Ascending aorta (tissue), 2 donors: ENCODE results near the gene YWHAE. TPM values are rescaled to one million over a fixed set of nuclear protein-coding genes. Genes with fewer than 3 reads are reported as not detected.

ENCODE experiments used
- DNase-seq, 2 donors: peaks; one replicate each; pipeline ENCODE4 v3.0.0-alpha.2; 2019; ENCODE audit warnings: low spot score in 2 of 2
- H3K27ac ChIP-seq, 2 donors: fragments of 200-600 bp; sonication (generic); one replicate each; pipeline ENCODE4 v1.5.1; 2016 to 2017; ENCODE audit warnings: mild to moderate bottlenecking in 1 of 2
- H3K27me3 ChIP-seq: fragments of 200-600 bp; sonication (generic); one replicate; pipeline ENCODE4 v1.5.1; 2017
- H3K36me3 ChIP-seq, 2 donors: fragments of 200-600 bp; sonication (generic); one replicate each; pipeline ENCODE4 v1.5.1; 2016
- H3K4me1 ChIP-seq, 2 donors: fragments of 200-600 bp; sonication (generic); one replicate each; pipeline ENCODE4 v1.5.1; 2016 to 2017; ENCODE audit warnings: mild to moderate bottlenecking in 1 of 2
- H3K4me3 ChIP-seq, 2 donors: fragments of 200-600 bp; sonication (generic); one replicate each; pipeline ENCODE4 v1.5.1; 2016 to 2017; ENCODE audit warnings: mild to moderate bottlenecking in 1 of 2
- H3K9me3 ChIP-seq, 2 donors: fragments of 200-600 bp; sonication (generic); one replicate each; pipeline ENCODE4 v1.5.1; 2016
- intact Hi-C: fragments of 100-400 bp; cut with DNase I; formaldehyde crosslinking; loops from one replicate; pipeline ENCODE4 v1.15.1; 2023
- total RNA-seq: library from RNA; depleted of rRNA; stranded (reverse); fragments of >200 nt; gene quantifications from one replicate; pipeline ENCODE4 v1.1.0, GENCODE V29; 2016
- TF ChIP-seq, protein P1 (sequence below), 3 experiments: fragments of 200-600 bp in 2 of 3; fragments of 450-650 bp in 1 of 3; sonication (generic) in 2 of 3; IDR thresholded peaks; one replicate each; pipeline ENCODE4 v1.5.1; 2016 to 2019; ENCODE audit warnings: antibody characterized with exemption in 3 of 3, mild to moderate bottlenecking in 1 of 3, moderate library complexity in 1 of 3

The YWHAE gene
- total RNA-seq, 1 donor from 2014 or later, result 261 TPM

DNA sequence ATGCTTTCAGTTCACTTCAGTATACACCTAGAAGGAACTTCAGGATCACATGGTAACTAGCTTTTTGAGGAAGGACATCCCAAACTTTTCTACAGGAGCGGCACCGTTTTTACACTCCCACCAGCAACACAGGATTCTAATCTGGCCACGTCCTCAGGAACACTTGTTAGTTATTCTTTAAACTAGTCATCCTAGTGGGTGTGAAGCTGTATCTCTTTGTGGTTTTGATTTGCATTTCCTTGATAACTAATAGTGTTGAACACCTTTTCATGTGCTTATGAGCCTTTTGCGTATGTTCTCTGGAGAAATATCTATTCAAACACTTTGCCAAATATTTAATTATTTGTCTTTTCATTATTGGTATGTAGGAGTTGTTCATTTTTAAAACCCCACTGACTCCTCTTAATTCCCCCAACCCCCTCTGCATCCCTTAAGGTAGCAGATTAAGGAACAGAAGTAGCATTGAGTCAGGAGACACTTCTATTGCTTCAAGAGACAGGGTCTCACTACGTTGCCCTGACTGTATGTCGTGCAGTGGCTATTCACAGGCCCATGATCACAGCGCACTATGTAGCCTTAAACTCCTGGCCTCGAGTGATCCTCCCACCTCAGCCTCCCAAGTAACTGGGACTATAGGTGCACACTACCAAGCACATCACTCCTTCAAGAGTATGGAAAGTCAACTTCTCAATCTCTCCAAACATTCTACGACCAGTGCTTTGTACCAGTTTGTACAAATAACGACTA, 25.4 kb downstream of the YWHAE start:
- Histone ChIP-seq H3K4me3 (no peak overlapping the region), H3K27me3 (no peaks in the 10 kb centered on the region), H3K9me3 (no peaks in the 10 kb centered on the region), H3K4me1 (peaks cover 13 to 57% of the 10 kb centered on the region in 2 donors), H3K27ac (no peak overlapping the region), H3K36me3 (peaks cover 0 to 8% of the 10 kb centered on the region in 2 donors)
- intact Hi-C loops, result no loop called here
- no peak for DNase-seq
- TF ChIP-seq, protein P1, sequence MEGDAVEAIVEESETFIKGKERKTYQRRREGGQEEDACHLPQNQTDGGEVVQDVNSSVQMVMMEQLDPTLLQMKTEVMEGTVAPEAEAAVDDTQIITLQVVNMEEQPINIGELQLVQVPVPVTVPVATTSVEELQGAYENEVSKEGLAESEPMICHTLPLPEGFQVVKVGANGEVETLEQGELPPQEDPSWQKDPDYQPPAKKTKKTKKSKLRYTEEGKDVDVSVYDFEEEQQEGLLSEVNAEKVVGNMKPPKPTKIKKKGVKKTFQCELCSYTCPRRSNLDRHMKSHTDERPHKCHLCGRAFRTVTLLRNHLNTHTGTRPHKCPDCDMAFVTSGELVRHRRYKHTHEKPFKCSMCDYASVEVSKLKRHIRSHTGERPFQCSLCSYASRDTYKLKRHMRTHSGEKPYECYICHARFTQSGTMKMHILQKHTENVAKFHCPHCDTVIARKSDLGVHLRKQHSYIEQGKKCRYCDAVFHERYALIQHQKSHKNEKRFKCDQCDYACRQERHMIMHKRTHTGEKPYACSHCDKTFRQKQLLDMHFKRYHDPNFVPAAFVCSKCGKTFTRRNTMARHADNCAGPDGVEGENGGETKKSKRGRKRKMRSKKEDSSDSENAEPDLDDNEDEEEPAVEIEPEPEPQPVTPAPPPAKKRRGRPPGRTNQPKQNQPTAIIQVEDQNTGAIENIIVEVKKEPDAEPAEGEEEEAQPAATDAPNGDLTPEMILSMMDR (IDR thresholded peaks at IDR 0.05), result no peak

DNA sequence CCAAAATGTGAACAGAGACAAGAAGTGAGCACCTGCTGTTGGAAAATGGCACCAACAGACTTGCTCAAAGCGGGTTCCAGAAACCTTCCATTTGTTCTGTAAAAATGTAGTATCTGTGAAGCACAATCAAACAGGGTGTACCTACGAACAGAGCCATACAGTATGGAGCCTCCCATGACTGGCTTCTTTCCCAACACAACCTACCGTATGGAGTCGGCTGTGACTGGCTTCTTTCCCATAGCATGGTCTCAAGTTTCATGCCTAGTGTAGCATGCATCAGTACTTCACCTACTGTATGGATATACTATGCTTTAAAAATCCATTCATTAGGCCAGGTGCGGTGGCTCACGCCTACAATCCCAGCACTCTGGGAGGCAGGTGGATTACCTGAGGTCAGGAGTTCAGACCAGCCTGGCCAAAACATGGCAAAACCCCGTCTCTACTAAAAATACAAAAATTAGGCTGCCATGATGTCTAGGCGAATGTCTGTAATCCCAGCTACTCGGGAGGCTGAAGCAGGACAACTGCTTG, 26.2 kb downstream of the YWHAE start:
- TF ChIP-seq, protein P1 (IDR thresholded peaks at IDR 0.05), result no peak
- DNase-seq, result no peak
- Histone ChIP-seq H3K4me1 (peaks cover 13 to 59% of the 10 kb centered on the region in 2 donors), H3K9me3 (no peaks in the 10 kb centered on the region), H3K27ac (peak overlapping the region in 1 of 2 donors; percentile 2), H3K36me3 (peaks cover 0 to 8% of the 10 kb centered on the region in 2 donors), H3K4me3 (no peak overlapping the region), H3K27me3 (no peaks in the 10 kb centered on the region)
- intact Hi-C loops, result no loop called here

DNA sequence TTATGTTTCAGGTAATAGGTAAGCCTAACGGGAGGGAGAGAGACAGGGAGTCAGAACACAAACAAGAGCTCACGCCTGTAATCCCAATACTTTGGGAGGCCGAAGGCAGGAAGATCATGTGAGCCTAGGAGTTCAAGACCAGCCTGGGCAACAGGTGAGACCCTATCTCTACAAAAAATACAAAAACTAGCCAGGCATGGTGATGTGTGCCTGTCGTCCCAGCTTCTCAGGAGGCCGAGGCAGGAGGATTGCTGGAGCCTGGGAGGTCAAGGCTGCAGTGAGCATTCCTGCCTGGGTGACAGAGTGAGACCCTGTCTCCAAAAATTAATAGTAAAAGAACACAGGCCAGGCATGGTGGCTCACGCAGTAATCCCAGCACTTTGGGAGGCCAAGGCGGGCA, 27.4 kb downstream of the YWHAE start:
- intact Hi-C loops, result no loop called here
- Histone ChIP-seq H3K27me3 (no peaks in the 10 kb centered on the region), H3K4me1 (peaks cover 9 to 61% of the 10 kb centered on the region in 2 donors), H3K36me3 (peaks cover 0 to 8% of the 10 kb centered on the region in 2 donors), H3K4me3 (no peak overlapping the region), H3K27ac (no peak overlapping the region), H3K9me3 (no peaks in the 10 kb centered on the region)
- DNase-seq, result no peak
- TF ChIP-seq, protein P1 (IDR thresholded peaks at IDR 0.05), result no peak

DNA sequence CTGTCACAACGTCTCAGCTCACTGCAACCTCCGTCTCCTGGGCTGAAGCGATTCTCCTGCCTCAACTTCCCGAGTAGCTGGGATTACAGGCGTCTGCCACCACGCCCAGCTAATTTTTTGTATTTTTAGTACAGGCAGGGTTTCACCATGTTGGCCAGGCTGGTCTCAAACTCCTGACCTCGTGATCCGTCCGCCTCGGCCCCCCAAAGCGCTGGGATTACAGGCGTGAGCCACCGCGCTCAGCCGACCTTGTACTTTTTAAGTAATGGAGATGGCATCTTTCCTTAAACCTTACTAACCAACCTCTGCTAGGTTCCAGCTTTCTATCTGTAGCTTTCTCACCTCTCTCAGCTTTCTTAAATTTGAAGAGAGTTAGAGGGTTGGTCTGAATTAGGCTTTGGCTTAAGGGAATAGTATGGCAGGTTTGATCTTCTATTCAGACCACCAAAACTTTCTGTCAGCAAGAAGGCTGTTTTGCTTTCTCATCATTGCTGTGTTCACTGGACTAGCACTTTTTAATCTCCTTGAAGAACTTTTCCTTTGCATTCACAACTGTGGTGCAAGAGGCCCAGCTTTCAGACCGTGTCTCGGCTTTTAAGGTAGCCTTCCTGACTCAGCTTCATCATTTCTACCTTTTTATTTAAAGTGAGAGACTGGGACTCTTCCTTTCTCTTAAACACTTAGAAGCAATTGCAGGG, 28.0 kb downstream of the YWHAE start:
- Histone ChIP-seq H3K4me3 (no peak overlapping the region), H3K4me1 (peaks cover 6 to 61% of the 10 kb centered on the region in 2 donors), H3K9me3 (no peaks in the 10 kb centered on the region), H3K27me3 (no peaks in the 10 kb centered on the region), H3K36me3 (peaks cover 0 to 8% of the 10 kb centered on the region in 2 donors), H3K27ac (no peak overlapping the region)
- TF ChIP-seq, protein P1 (IDR thresholded peaks at IDR 0.05), result no peak
- intact Hi-C loops, result no loop called here
- no peak for DNase-seq

DNA sequence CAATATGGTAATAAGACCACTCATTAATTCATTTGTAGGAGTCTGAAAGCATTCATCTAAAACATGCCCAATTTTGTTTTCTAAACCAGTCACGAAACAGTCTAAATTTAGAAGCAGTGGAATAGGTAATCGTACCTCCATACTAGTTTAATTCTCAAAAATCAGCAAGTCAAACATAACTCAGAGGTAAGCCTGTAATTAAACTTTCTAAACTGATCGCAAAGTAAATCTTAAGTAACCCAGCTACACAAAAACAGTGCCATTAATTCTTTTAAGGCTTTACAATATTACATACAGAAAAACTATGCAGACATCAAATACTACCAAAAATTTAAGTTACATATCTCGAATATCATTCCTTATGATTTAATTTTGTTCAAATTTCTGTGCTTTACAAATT, 31.4 kb downstream of the YWHAE start:
- Histone ChIP-seq H3K36me3 (peaks cover 12 to 19% of the 10 kb centered on the region in 2 donors), H3K4me1 (peaks cover 12 to 49% of the 10 kb centered on the region in 2 donors), H3K27ac (no peak overlapping the region), H3K4me3 (no peak overlapping the region), H3K9me3 (no peaks in the 10 kb centered on the region), H3K27me3 (no peaks in the 10 kb centered on the region)
- no peak for DNase-seq
- intact Hi-C loops, result loop anchor here (10.0 kb wide), 1 partner anchor 256 kb away; the partner anchor contains the start of gene SLC43A2
- TF ChIP-seq, protein P1 (IDR thresholded peaks at IDR 0.05), result no peak
